ENCODE measurements around the gene TMTC1. TPM values are rescaled to one million over a fixed set of nuclear protein-coding genes. Genes with fewer than 3 reads are reported as not detected.

TMTC1 gene
- total RNA-seq, 1 donor from 2014 or later, result 1.4 TPM

DNA sequence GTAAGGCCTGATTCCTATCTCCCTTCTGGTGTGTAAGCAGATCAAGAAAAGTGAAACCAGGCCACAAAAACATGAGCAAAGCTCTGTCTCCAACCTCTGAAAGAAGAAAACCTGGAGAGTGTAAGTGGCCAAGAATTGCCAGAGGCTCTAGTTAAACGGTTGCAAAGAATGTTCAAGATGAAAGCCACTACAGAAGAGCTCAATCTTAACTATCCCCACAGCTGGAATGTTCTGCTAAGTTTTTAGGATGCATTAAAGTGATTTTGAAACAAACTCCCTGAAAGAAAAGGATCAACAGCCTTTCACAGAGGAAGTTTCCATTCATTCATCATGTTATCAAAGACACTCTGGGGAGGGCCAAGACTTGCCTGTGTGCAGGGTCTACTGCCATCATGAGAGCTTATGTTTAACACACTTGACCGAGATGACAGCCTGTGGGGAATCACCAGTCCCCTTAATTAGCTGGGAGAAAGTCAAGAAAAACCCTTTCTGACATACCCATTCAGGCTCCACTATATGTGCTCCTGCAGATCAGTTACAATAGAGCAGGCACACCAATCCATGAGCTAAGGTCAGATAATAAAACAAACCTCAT is 158.3 kb downstream of the TMTC1 start:
- Mint-ChIP-seq H3K4me1 (ENCODE audit: low read depth) (peaks cover 1% of the 10 kb centered on the region), H3K36me3 (ENCODE audit: low read depth) (no peaks in the 10 kb centered on the region), H3K27ac (no peak overlapping the region), H3K27me3 (ENCODE audit: low read depth) (no peaks in the 10 kb centered on the region), H3K9me3 (no peaks in the 10 kb centered on the region), H3K4me3 (ENCODE audit: low read depth) (no peak overlapping the region)
- DNase-seq (ENCODE audit: low spot score), result no peak
- intact Hi-C loops (cut with micrococcal nuclease), result no loop called here

DNA sequence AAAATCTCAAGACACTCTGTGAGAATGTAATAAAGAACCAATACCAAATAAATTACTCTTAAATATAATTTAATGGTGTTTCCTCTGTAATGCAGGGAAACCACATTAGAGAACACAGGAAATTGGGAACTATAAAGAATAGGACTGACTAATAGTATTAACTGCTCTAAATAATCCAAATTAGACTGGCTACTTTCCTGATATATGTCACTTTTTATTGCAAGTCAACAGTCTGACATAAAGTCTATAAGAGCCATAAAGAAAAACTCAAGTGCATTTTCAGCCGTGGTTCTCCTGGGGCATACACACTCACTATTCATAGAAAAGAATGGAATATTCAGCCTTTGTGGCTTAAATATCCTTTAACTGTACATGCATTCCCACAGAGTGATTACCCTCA is 161.5 kb downstream of the TMTC1 start:
- H3K27ac Mint-ChIP-seq, result no peak overlapping the region
- no peaks in the 10 kb centered on the region for H3K27me3 Mint-ChIP-seq (ENCODE audit: low read depth)
- H3K4me1 Mint-ChIP-seq (ENCODE audit: low read depth), result peaks cover 8% of the 10 kb centered on the region
- no peaks in the 10 kb centered on the region for H3K9me3 Mint-ChIP-seq
- no peak overlapping the region for H3K4me3 Mint-ChIP-seq (ENCODE audit: low read depth)
- no peaks in the 10 kb centered on the region for H3K36me3 Mint-ChIP-seq (ENCODE audit: low read depth)
- intact Hi-C loops (cut with micrococcal nuclease), result no loop called here
- no peak for DNase-seq (ENCODE audit: low spot score)

- H3K4me3 Mint-ChIP-seq (ENCODE audit: low read depth), result no peak overlapping the region
- H3K36me3 Mint-ChIP-seq (ENCODE audit: low read depth), result no peaks in the 10 kb centered on the region
- H3K27me3 Mint-ChIP-seq (ENCODE audit: low read depth), result no peaks in the 10 kb centered on the region
- H3K9me3 Mint-ChIP-seq, result no peaks in the 10 kb centered on the region
- no peak for DNase-seq (ENCODE audit: low spot score)
- intact Hi-C loops (cut with micrococcal nuclease), result no loop called here
- no peak overlapping the region for H3K27ac Mint-ChIP-seq
- H3K4me1 Mint-ChIP-seq (ENCODE audit: low read depth), result peaks cover 11% of the 10 kb centered on the region
These were observed 163.7 kb downstream of the TMTC1 start for GRCh38 chr12:29620030-29620429.

DNA sequence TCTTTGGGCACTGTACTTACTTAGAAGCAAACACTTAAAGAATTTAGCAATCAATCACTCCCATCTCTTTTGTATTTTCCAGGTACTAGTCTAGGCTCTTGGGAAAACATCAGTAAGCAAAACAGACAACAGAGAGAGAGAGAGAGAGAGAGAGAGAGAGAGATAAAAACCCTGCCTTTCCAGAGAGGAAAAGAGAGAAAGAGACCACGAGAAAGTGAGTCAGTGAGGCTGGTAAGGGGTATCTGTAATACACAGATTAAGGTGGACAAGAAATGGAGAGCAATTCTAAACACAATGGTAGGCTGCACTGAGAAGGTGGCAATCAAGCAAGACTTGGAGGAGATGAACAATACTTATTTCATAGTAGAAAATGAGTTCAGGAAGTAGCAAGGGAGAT is 166.3 kb downstream of the TMTC1 start:
- peaks cover 11% of the 10 kb centered on the region for H3K4me1 Mint-ChIP-seq (ENCODE audit: low read depth)
- intact Hi-C loops (cut with micrococcal nuclease), result loop anchor here (1.0 kb wide), 1 partner anchor 165 kb away; no protein-coding TSS in a partner anchor
- no peaks in the 10 kb centered on the region for H3K27me3 Mint-ChIP-seq (ENCODE audit: low read depth)

DNA sequence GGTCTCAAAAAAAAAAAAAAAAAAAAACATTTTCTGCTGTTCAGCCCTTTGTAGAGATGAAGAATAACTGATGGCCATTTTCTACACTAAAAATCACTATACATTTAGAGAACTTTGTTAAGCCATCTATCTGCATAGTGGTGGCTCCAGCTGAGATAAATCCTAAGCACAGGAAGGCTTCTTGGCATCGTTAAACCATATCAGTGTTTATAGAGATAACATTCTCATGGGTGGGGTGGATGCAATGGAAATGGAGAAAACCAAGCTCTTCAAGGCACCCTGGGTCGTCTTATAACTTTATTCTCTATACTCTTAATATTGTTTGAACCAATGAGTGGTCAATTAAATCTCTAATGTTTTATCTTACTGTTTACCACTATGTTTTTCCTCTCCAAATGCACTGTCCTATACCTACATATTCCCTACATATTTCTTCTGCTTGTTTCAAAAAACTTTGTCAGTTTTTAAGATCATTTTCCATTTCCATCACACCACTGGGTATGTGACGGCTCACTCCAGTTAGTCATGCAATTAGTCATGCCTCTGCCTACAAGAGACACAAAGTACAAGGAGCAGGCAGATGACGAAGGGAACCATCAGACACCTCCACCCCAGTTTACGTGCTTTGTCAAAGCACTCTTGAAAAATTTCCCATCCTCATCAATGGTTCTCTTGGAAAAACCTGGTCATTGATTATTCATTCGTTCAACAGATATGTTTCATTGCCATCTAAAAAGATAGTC is 166.9 kb downstream of the TMTC1 start:
- DNase-seq (ENCODE audit: low spot score), result no peak
- Mint-ChIP-seq H3K36me3 (ENCODE audit: low read depth) (no peaks in the 10 kb centered on the region), H3K27me3 (ENCODE audit: low read depth) (no peaks in the 10 kb centered on the region), H3K4me3 (ENCODE audit: low read depth) (no peak overlapping the region), H3K27ac (peak overlapping the region; percentile 73), H3K4me1 (ENCODE audit: low read depth) (peaks cover 11% of the 10 kb centered on the region), H3K9me3 (no peaks in the 10 kb centered on the region)
- intact Hi-C loops (cut with micrococcal nuclease), result loop anchor here (1.0 kb wide), 1 partner anchor 165 kb away; no protein-coding TSS in a partner anchor

More for the DNA sequence above, 166.3 kb downstream of the TMTC1 start:
- no peaks in the 10 kb centered on the region for H3K36me3 Mint-ChIP-seq (ENCODE audit: low read depth)
- H3K9me3 Mint-ChIP-seq, result no peaks in the 10 kb centered on the region
- peak overlapping the region; percentile 73 for H3K27ac Mint-ChIP-seq
- H3K4me3 Mint-ChIP-seq (ENCODE audit: low read depth), result no peak overlapping the region
- DNase-seq (ENCODE audit: low spot score), result no peak

GRCh38 chr12:29614694-29615325 is 168.9 kb downstream of the TMTC1 start:
- H3K27ac Mint-ChIP-seq, result no peak overlapping the region

DNA sequence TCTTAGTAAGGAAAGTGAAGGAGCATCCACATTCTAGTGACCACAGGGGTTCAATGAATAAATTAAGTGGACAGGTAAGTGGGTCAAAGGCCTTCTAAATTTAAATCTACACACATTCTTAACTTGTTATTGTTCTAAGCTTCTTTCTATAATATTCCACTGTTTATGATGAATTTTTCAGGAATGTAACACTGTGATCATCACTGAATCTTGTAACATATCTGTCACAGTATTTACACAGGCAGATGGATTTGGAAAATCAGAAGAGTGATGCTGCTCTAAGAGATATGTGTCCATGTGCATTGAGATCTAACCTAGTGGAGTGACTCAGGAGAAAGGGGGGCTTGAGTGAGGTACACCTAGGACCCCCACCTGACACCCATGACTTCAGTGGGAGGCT is 170.8 kb downstream of the TMTC1 start:
- H3K4me1 Mint-ChIP-seq (ENCODE audit: low read depth), result peaks cover 11% of the 10 kb centered on the region
- H3K36me3 Mint-ChIP-seq (ENCODE audit: low read depth), result no peaks in the 10 kb centered on the region
- no peak overlapping the region for H3K27ac Mint-ChIP-seq
- no peak for DNase-seq (ENCODE audit: low spot score)
- no peaks in the 10 kb centered on the region for H3K9me3 Mint-ChIP-seq
- intact Hi-C loops (cut with micrococcal nuclease), result no loop called here
- no peaks in the 10 kb centered on the region for H3K27me3 Mint-ChIP-seq (ENCODE audit: low read depth)
- H3K4me3 Mint-ChIP-seq (ENCODE audit: low read depth), result no peak overlapping the region

More at GRCh38 chr12:29614694-29615325, 168.9 kb downstream of the TMTC1 start:
- H3K4me3 Mint-ChIP-seq (ENCODE audit: low read depth), result no peak overlapping the region
- no peak for DNase-seq (ENCODE audit: low spot score)
- H3K4me1 Mint-ChIP-seq (ENCODE audit: low read depth), result peaks cover 11% of the 10 kb centered on the region
- no peaks in the 10 kb centered on the region for H3K9me3 Mint-ChIP-seq
- H3K36me3 Mint-ChIP-seq (ENCODE audit: low read depth), result no peaks in the 10 kb centered on the region
- intact Hi-C loops (cut with micrococcal nuclease), result no loop called here
- H3K27me3 Mint-ChIP-seq (ENCODE audit: low read depth), result no peaks in the 10 kb centered on the region

GRCh38 chr12:29611906-29612305 is 171.8 kb downstream of the TMTC1 start:
- Mint-ChIP-seq H3K36me3 (ENCODE audit: low read depth) (no peaks in the 10 kb centered on the region), H3K4me3 (ENCODE audit: low read depth) (no peak overlapping the region), H3K4me1 (ENCODE audit: low read depth) (peaks cover 1% of the 10 kb centered on the region), H3K27me3 (ENCODE audit: low read depth) (no peaks in the 10 kb centered on the region), H3K9me3 (no peaks in the 10 kb centered on the region), H3K27ac (no peak overlapping the region)
- no peak for DNase-seq (ENCODE audit: low spot score)
- intact Hi-C loops (cut with micrococcal nuclease), result no loop called here

- Mint-ChIP-seq H3K27me3 (ENCODE audit: low read depth) (no peaks in the 10 kb centered on the region), H3K36me3 (ENCODE audit: low read depth) (no peaks in the 10 kb centered on the region), H3K4me3 (ENCODE audit: low read depth) (no peak overlapping the region), H3K4me1 (ENCODE audit: low read depth) (no peaks in the 10 kb centered on the region), H3K9me3 (no peaks in the 10 kb centered on the region), H3K27ac (no peak overlapping the region)
- no peak for DNase-seq (ENCODE audit: low spot score)
- intact Hi-C loops (cut with micrococcal nuclease), result no loop called here
These were observed 173.1 kb downstream of the TMTC1 start for GRCh38 chr12:29610473-29611170.

DNA sequence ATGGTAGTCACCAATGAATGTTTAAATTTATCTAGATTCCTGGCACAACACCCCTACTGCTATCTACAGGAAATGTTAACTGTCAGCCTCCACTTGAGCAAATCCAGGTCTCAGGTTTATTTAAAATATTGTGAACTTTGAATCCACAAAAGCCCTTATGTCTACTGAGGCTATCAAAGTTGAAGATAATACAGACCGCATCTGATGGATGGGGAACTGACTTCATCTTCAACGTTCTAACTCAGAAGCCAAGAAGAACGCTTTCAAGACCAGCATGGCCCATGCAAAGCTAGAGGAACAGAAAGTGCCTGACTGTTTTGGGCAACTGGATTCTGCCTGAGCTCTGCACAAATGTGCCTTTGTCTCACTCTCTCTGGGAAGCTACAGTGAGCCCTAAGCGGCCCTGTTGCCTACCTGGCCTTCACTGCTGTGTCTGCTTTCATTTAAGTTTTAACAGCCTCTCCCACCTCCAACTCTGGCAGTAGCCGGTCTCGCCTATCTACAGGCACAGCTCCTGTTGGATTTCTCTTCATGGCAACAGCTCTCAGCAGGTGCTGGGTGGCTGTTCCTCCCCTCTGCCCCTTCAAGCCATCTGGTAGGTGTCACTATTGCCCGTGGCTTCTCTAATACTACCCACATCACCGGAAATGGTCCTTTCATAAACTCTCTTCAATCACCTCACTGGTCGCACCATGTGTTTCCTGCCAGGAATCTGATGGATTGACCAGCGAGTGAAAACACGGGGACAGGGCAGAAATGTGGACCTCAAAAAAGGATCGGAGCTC is 174.1 kb downstream of the TMTC1 start:
- intact Hi-C loops (cut with micrococcal nuclease), result no loop called here
- Mint-ChIP-seq H3K4me1 (ENCODE audit: low read depth) (no peaks in the 10 kb centered on the region), H3K4me3 (ENCODE audit: low read depth) (no peak overlapping the region), H3K9me3 (no peaks in the 10 kb centered on the region), H3K27ac (no peak overlapping the region), H3K36me3 (ENCODE audit: low read depth) (no peaks in the 10 kb centered on the region), H3K27me3 (ENCODE audit: low read depth) (no peaks in the 10 kb centered on the region)
- DNase-seq (ENCODE audit: low spot score), result no peak

DNA sequence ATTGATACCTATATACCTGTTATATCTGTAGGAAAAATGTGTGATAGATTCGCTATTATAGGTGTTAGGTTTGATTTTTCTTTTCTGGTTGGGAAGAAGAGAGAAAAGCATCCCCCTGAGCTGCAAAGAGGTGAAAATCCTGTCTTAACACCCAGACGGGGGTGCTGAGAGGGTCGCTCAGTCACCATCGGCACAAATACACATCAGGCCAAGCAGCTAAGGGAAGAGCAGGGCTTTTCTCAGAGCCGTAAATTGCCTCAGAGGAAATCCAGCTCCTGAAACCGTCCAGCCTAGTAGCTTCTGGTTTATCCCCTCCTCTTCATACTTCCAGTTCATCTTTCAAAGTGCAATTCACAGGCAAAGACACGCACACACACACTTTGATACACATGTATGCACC is 175.2 kb downstream of the TMTC1 start:
- Mint-ChIP-seq H3K9me3 (no peaks in the 10 kb centered on the region), H3K4me1 (ENCODE audit: low read depth) (no peaks in the 10 kb centered on the region), H3K4me3 (ENCODE audit: low read depth) (no peak overlapping the region), H3K27ac (no peak overlapping the region), H3K27me3 (ENCODE audit: low read depth) (no peaks in the 10 kb centered on the region), H3K36me3 (ENCODE audit: low read depth) (no peaks in the 10 kb centered on the region)
- intact Hi-C loops (cut with micrococcal nuclease), result no loop called here
- DNase-seq (ENCODE audit: low spot score), result no peak

DNA sequence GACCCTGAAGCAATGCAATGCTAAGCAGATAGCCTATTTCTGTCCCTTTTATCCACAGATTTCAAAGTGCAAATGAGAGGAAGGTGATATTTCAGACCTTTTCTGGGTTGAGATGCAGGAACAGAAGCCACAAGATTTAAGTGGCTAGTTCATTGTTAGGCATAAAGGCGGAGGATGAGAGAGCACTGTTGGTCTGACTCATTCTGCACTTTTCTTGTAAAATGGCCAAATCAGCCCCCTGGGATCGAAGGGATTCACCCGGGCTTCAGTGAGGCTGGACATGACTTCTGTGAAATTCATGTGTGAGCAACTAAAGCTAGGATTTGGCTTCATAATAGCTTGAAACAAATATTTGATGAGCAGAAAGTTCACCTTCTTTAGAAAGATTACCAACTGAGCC is 184.4 kb downstream of the TMTC1 start:
- DNase-seq (ENCODE audit: low spot score), result no peak
- Mint-ChIP-seq H3K4me1 (ENCODE audit: low read depth) (no peaks in the 10 kb centered on the region), H3K9me3 (no peaks in the 10 kb centered on the region), H3K4me3 (ENCODE audit: low read depth) (no peak overlapping the region), H3K27ac (no peak overlapping the region), H3K36me3 (ENCODE audit: low read depth) (no peaks in the 10 kb centered on the region), H3K27me3 (ENCODE audit: low read depth) (no peaks in the 10 kb centered on the region)
- intact Hi-C loops (cut with micrococcal nuclease), result no loop called here

Data from activated T-helper 2 cell treated with anti-CD3 and anti-CD28 coated beads, Interferon-gamma antibody, Interleukin-2, Interleukin-4, amounts not matched to agents 10 μg/mL and 5 μg/mL and 100 μg/mL, durations not matched to agents 14 hours and 24 hours and 36 hours (primary cell).